GM21717 (cell line): ENCODE measurements around the gene DBI.

Source experiments
- ATAC-seq: cut with Tn5 transposase; IDR thresholded peaks from one replicate; pipeline ENCODE4 v1.9.1; 2021; ENCODE audit warnings: mild to moderate bottlenecking, moderate library complexity; ENCODE audit not compliant: unreplicated experiment

DBI gene

GRCh38 chr2:119366649-119367471, at the start of gene DBI, which contains the start of gene C2orf76:
Gene DBI (plus strand): TSS chr2:119366977. CDS start chr2:119367052, 75 bp downstream.
Gene C2orf76 (minus strand): TSS chr2:119366834. CDS start chr2:119339959, 26,875 bp downstream.
- ATAC-seq, result peak; percentile 97

DNA sequence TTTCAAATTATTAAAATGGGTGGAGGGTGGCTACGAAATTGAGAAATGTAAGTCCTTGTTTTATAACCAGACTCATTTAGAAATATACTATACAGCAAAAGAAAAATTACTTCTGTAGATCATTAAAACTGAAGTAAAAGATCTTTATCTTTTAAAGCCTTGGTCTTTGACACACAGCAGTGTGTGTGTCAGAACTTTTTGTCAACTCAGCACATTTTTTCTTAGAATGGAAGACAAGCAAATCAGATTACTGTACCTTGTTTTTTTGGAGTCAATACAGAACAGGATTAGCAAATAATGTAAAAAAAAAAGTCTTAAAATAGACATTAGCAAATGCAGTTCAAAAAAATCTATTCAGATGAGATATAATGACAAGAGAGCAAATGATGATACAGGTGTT, 49.2 kb upstream of the DBI start:
- no peak for ATAC-seq

- no peak for ATAC-seq
These were observed 47.2 kb upstream of the DBI start for GRCh38 chr2:119319593-119319992.

DNA sequence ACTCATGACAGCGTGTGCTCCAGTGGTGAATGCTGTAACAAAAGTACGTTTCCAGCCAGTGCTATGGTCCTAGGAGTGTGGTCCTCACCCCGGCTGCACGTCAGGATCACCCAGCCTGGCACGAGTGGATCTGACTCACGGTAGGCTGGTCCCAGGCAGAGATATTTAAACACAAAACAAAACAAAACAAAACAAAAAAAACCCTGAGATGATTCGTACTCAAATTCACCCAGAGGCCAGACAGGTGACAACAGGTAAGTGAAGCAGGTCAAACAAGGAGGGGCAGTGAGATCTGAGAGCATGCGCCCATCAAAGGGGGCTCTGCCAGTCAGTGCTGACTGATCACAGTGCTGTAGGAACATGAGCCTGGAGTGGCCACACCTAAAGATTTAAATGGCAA, 43.3 kb upstream of the DBI start:
- ATAC-seq, result no peak

- ATAC-seq, result no peak
These were observed 42.0 kb upstream of the DBI start for GRCh38 chr2:119324685-119325270.

- no peak for ATAC-seq
These were observed 39.8 kb upstream of the DBI start for GRCh38 chr2:119326938-119327337.

DNA sequence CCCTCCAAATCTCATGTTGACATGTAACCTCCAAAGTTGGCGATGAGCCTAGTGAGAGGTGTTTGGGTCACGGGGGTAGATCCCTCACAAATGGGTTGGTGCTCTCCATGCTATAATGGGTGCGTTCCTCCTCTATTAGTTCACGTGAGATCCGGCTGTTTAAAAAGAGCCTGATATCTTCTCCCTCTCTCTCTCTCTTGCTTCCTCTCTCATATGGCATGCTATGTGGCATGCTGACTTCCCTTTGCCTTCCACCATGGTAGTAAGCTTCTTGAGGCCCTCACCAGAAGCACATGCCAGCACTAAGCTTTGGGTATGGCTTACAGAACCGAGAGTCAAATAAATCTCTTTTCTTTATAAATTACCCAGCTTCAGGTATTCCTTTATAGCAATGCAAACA, 39.3 kb upstream of the DBI start:
- no peak for ATAC-seq

DNA sequence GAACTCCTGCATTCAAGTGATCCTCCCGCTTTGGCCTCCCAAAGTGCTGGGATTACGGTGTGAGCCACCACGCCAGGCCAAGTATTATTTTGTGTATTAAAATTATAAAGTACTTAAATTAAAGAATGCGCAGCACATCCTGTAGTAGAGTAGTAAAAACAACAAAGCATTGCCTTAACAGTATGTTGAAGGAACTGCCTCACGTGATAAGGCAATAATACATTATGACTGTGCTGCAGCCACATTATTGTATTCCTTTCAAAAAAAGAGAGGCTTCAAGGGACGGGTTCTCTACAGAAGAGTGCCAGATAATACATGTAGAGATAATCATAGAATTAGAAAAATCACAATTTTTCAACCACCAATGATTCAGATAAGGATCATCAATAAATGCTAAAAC, 33.8 kb upstream of the DBI start:
- ATAC-seq, result no peak

GRCh38 chr2:119333360-119333759, 33.4 kb upstream of the DBI start:
- ATAC-seq, result no peak

DNA sequence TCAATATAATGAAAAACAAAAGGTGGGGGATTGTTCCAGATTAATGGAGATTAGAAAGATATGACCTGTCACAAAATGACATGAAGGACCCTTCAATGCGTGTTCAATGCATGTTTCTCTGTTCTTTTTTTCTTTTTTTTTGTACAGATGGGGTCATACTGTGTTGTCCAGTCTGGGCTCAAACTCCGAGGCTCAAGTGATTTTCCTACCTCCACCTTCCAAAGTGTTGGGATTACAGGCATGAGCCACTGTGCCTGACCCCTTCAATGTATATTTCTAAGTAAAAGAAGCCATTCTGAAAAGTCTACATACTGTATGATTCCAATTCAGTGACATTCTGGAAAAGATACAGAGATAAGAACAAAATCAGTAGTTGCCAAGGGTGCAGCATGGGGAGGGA, 32.9 kb upstream of the DBI start:
- ATAC-seq, result no peak

GRCh38 chr2:119337749-119338148, 29.0 kb upstream of the DBI start:
- no peak for ATAC-seq

DNA sequence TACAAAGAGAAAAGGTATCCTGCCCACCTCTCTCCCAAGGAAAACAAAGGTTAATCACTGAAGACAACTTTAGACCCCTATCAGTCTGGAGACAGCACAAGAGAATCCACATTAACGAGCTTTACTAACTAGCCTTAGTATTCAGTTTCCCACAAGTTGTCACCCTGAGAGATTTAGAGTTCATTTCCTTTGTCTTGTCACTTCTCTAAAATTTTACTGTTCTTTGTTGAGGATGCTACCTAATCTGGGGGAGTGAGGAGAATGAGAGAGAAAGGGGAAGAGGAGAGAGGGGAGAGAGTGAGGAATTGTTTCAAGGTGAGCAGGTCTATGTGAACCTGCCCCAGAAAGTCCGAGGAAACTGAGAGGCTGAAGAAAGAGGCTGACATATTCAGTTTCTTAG, 28.5 kb upstream of the DBI start:
- no peak for ATAC-seq

- ATAC-seq, result peak; percentile 98
These were observed 27.8 kb upstream of the DBI start for GRCh38 chr2:119338826-119339561.

DNA sequence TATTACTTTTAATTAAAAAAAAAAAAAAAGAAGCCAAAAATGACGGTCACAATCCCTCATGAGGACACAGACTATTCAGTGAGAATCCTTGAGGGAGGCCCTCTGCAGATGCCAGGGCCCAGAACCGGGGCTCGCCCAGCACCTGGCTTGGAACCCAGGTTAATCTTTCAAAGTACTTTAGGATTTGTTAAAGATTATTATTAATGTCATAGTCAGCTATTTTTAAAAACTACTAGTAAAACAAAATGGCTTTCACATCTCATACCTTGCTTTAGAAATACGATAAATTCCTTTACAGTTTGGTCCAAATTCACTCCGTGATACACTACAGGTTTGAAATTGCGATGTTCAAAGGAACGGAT, 27.2 kb upstream of the DBI start:
- ATAC-seq, result no peak

GRCh38 chr2:119341684-119342083, 25.1 kb upstream of the DBI start:
- no peak for ATAC-seq

- no peak for ATAC-seq
These were observed 17.5 kb upstream of the DBI start for GRCh38 chr2:119349289-119349688.

DNA sequence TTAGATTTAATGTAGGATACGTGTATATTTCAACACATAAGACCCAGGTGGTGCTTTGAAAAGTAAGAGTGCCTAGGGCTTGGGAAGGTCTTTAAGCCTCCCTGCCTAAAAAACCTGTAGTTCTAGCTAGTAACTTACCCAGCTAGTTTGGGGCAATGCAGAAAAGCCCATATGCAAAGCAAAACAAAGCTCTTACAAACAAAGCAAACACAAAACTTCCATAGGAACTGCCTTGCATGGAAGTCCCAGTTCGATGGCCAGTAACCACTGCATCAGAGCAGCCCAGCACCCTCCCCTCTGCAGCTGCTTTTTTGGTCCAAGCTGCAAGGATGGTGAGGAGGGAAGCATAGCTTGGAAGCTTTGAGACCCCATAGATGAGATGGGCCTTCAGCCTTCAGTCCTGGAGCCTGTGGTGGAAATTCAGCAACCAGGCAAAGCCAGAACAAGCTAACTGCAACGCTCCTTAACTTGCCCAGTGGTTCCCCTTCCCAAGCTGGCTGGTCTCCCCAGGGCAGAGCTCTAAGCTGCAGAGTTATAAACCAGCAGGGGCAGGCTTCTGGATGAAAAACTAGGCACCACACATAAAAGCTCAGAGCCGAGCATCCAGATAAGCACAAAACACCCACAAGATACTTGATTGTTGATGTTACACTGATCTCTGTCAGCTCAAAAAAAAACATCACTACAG, 16.3 kb upstream of the DBI start:
- ATAC-seq, result no peak

DNA sequence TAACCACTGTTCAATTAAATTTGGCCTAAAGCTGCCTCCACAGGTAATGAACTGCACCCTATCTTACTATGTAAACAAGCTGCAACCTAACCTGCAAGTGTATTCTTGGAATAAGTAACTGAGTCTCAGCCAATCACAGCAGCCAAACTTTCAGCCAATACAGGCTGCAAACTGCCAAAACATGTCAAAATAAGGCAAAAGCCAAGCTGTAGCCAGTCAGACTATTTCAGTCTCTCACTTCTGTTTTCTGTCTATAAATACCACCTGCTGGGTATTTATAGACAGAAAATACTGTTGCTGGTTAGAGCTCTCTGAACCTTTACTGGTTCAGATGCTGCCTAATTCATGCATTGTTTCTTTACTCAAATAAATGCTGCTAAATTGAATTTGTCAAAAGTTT, 14.4 kb upstream of the DBI start:
- ATAC-seq, result peak; percentile 96

DNA sequence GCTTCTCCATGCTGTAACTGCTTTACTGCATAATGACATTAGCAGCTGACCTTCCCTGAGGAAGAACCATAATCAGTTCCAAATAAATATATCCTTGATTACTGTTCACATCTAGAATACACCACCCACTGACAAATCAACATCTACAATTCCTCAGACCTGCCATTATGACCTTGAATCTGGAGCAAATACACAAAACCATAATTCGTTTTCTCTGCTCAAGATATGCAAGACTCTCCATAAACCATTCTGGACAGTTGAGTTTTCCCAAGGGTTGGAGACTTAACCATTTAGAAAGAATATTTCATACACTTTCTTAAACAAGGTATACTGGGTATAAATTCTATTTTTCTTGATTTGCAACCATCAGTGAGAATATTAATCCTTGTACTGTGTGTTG, 11.9 kb upstream of the DBI start:
- no peak for ATAC-seq

GRCh38 chr2:119359774-119360173, 7.0 kb upstream of the DBI start:
- no peak for ATAC-seq

GRCh38 chr2:119360423-119360966, 6.3 kb upstream of the DBI start:
- no peak for ATAC-seq
